Neural cell (in vitro differentiated cells): ENCODE measurements around the gene DCAF11.

Experiments used
- EZH2 ChIP-seq: fragments of 200-600, 300-800 bp; shearing (Covaris generic), sonication (generic); IDR thresholded peaks from 2 replicates; pipeline ENCODE4 v1.6.1; 2014; ENCODE audit warnings: antibody characterized with exemption, low read length, borderline replicate concordance, mild to moderate bottlenecking; ENCODE audit not compliant: insufficient read depth, poor library complexity, severe bottlenecking
- TAF1 ChIP-seq: IDR thresholded peaks from 2 replicates; pipeline ENCODE4 v1.6.1; 2012; ENCODE audit warnings: low read depth
- TF ChIP-seq, protein P1 (sequence below): fragments of 450-650 bp; IDR thresholded peaks from 2 replicates; pipeline ENCODE4 v1.5.1; 2014; ENCODE audit warnings: antibody characterized with exemption, mild to moderate bottlenecking, moderate library complexity; ENCODE audit not compliant: poor library complexity, severe bottlenecking

DNA sequence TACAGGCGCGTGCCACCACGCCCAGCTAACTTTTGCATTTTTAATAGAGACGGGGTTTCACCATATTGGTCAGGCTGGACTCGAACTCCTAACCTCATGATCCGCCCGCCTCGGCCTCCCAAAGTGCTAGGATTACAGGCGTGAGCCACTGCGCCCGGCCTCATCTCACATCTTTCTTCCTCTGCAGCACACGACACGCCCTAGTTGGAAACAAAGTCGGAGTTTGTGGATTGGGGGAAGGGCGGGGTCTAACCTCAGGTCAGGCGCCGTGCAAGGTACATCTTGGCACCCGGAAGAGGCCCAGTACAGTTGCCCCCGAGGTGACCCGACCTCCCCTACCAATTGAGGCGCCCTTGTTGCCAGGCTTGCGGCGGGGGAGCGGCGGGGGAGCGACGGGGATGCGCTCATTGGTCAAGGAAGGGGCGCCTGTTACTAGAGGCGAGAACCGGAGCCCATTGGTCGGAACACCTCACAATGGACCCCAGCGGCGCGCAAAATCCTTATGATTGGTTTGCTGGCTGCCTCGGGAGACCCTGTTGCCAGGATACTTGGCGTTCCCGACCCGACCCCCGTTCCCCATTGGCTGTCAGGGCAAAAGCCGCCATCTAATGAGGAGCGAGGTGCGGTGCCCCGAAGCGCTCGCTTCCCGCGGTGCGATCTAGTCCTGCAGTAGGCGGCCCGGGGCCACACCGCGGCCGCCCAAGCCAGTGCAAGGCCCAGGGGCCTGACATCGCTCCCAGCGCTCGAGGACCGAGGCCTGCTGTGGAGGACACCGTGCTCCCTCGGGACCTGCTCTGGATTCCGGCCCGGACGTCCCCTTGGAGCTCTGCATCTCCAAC lies 57.1 kb downstream of the DCAF11 start, which contains the start of gene REC8:
- TF ChIP-seq, protein P1, sequence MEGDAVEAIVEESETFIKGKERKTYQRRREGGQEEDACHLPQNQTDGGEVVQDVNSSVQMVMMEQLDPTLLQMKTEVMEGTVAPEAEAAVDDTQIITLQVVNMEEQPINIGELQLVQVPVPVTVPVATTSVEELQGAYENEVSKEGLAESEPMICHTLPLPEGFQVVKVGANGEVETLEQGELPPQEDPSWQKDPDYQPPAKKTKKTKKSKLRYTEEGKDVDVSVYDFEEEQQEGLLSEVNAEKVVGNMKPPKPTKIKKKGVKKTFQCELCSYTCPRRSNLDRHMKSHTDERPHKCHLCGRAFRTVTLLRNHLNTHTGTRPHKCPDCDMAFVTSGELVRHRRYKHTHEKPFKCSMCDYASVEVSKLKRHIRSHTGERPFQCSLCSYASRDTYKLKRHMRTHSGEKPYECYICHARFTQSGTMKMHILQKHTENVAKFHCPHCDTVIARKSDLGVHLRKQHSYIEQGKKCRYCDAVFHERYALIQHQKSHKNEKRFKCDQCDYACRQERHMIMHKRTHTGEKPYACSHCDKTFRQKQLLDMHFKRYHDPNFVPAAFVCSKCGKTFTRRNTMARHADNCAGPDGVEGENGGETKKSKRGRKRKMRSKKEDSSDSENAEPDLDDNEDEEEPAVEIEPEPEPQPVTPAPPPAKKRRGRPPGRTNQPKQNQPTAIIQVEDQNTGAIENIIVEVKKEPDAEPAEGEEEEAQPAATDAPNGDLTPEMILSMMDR: no peak
- TF ChIP-seq TAF1 (no peak), EZH2 (no peak)
